ENCODE data around the gene RNU5B-1. TPM values are rescaled to one million over a fixed set of nuclear protein-coding genes. Genes with fewer than 3 reads are reported as not detected.

Gene RNU5B-1
- total RNA-seq, 2 experiments from 2014 or later, result 23.7 to 34.8 TPM

DNA sequence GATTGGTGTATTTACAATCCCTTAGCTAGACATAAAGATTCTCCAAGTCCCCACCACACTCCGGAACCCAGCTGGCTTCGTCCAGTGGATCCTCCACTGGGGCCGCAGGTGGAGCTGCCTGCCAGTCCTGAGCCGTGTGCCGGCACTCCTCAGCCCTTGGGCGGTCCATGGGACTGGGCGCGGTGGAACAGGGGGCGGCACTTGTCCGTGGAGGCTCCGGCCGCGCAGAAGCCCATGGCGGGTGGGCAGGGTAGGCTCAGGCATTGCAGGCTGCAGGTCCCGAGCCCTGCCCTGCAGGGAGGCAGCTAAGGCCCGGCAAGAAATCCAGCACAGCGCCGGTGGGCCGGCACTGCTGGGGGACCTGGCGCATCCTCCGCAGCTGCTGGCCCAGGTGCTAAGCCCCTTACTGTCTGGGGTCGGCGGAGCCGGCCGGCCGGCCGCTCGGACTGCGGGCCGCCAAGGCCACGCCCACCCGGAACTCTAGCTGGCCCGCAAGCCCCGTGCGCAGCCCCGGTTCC, 3.5 kb upstream of the RNU5B-1 start:
- CTCF ChIA-PET, result interaction anchor here (1.2 kb wide), 1 partner anchor 14 kb away, joined by 3 read pairs; the partner anchor contains the start of gene PARP16
- Histone ChIP-seq H3K4me1 (ENCODE audit: insufficient read depth, low read length) (peaks cover 50% of the 10 kb centered on the region), H3K9me3 (ENCODE audit: control insufficient read depth in 1 of 2, insufficient read depth in 1 of 2, low read length in 2 of 2) (peaks cover 0 to 11% of the 10 kb centered on the region in 2 experiments), H3K4me3 (ENCODE audit: low read length) (no peak overlapping the region), H3K27ac (ENCODE audit: low read depth in 1 of 2, low read length in 2 of 2) (no peak overlapping the region), H3K27me3 (ENCODE audit: control insufficient read depth in 1 of 2, insufficient read depth in 2 of 2, low read length in 2 of 2) (no peaks in the 10 kb centered on the region), H3K36me3 (ENCODE audit: insufficient read depth, low read length) (no peaks in the 10 kb centered on the region)
- TF ChIP-seq, protein P1, sequence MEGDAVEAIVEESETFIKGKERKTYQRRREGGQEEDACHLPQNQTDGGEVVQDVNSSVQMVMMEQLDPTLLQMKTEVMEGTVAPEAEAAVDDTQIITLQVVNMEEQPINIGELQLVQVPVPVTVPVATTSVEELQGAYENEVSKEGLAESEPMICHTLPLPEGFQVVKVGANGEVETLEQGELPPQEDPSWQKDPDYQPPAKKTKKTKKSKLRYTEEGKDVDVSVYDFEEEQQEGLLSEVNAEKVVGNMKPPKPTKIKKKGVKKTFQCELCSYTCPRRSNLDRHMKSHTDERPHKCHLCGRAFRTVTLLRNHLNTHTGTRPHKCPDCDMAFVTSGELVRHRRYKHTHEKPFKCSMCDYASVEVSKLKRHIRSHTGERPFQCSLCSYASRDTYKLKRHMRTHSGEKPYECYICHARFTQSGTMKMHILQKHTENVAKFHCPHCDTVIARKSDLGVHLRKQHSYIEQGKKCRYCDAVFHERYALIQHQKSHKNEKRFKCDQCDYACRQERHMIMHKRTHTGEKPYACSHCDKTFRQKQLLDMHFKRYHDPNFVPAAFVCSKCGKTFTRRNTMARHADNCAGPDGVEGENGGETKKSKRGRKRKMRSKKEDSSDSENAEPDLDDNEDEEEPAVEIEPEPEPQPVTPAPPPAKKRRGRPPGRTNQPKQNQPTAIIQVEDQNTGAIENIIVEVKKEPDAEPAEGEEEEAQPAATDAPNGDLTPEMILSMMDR (IDR thresholded peaks at IDR 0.05), result no peak
- POLR2A ChIA-PET, result interaction anchor here (1.2 to 7.0 kb wide), 5 partner anchors 14 to 230 kb away, joined by 3 to 136 read pairs (median 5); partner anchors contain the start of genes CLPX, HACD3 and PARP16
- Mint-ChIP-seq H3K9me3 (no peaks in the 10 kb centered on the region), H3K27ac (peak overlapping the region; percentile 91), H3K4me3 (peak overlapping the region; percentile 92), H3K36me3 (ENCODE audit: low read depth) (peaks cover 29% of the 10 kb centered on the region), H3K27me3 (peaks cover 8% of the 10 kb centered on the region), H3K4me1 (ENCODE audit: low read depth) (peaks cover 61% of the 10 kb centered on the region)
- no peak for ATAC-seq (ENCODE audit: poor library complexity)
- peak in 1 of 14 experiments; percentile 30 for DNase-seq
- intact Hi-C loops (cut with DNase I, micrococcal nuclease), result loop anchor here in 1 of 2 experiments (5.0 to 10.0 kb wide), 3 partner anchors 269 to 466 kb away; partner anchors contain the start of gene INTS14

- Histone ChIP-seq H3K27ac (ENCODE audit: low read depth in 1 of 2, low read length in 2 of 2) (no peak overlapping the region), H3K36me3 (ENCODE audit: insufficient read depth, low read length) (no peaks in the 10 kb centered on the region), H3K4me1 (ENCODE audit: insufficient read depth, low read length) (peaks cover 42% of the 10 kb centered on the region), H3K4me3 (ENCODE audit: low read length) (no peak overlapping the region), H3K9me3 (ENCODE audit: control insufficient read depth in 1 of 2, insufficient read depth in 1 of 2, low read length in 2 of 2) (peaks cover 0 to 11% of the 10 kb centered on the region in 2 experiments), H3K27me3 (ENCODE audit: control insufficient read depth in 1 of 2, insufficient read depth in 2 of 2, low read length in 2 of 2) (no peaks in the 10 kb centered on the region)
- H3K4me1 Mint-ChIP-seq (ENCODE audit: low read depth), result peaks cover 53% of the 10 kb centered on the region
- ChIA-PET POLR2A (no interaction called here), CTCF (no interaction called here)
- H3K4me3 Mint-ChIP-seq, result no peak overlapping the region
- peaks cover 6% of the 10 kb centered on the region for H3K27me3 Mint-ChIP-seq
- peaks cover 25% of the 10 kb centered on the region for H3K36me3 Mint-ChIP-seq (ENCODE audit: low read depth)
- TF ChIP-seq, protein P1 (IDR thresholded peaks at IDR 0.05), result no peak
- no peaks in the 10 kb centered on the region for H3K9me3 Mint-ChIP-seq
- intact Hi-C loops (cut with DNase I, micrococcal nuclease), result loop anchor here in 1 of 2 experiments (5.0 to 10.0 kb wide), 3 partner anchors 270 to 467 kb away; partner anchors contain the start of gene INTS14
- peak overlapping the region; percentile 55 for H3K27ac Mint-ChIP-seq
- no peak for ATAC-seq (ENCODE audit: poor library complexity)
- peak in 1 of 14 experiments; percentile 29 for DNase-seq
Measured at GRCh38 chr15:65302061-65302460, 2.4 kb upstream of the RNU5B-1 start.

DNA sequence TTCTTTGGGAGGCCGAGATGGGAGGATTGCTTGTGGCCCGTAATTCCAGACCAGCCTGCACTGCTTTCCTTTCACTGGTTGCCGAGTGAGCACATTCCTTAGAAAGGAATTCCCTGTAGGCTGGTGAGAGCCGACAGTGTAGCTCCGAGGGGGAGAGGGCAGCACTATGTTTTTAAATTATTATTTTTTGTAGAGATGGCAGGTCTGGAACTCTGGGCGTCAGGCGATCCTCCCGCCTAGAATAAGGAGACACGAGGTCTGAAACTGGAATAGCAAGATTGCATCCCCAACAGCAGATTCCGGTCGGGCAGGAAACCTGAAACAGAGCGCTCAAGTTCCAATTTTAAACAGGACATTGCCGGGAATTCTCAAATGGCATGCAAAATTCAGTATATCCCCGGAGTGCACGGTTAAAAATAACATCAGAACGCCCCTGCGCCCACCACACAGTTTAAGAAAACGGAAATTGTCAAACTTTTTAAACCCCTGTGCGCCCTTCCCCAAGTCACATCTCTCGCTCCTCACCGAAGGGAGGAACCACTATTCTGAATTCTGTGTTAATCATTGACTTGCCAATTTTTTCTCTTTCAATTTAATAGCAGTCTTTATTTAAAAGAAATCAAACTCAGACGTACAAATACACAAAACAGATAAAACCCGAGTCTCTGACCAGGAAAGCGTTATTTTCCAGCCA, 643 bp upstream of the RNU5B-1 start:
- no peaks in the 10 kb centered on the region for H3K9me3 Mint-ChIP-seq
- TF ChIP-seq, protein P1 (IDR thresholded peaks at IDR 0.05), result no peak
- intact Hi-C loops (cut with DNase I, micrococcal nuclease), result loop anchor here (1.0 to 10.0 kb wide), 7 partner anchors 8 to 469 kb away; partner anchors contain the start of genes CLPX (in 2 of the 2), RNU5A-1 (in 2 of the 2) and INTS14 (in 1 of the 2)
- Histone ChIP-seq H3K9me3 (ENCODE audit: control insufficient read depth in 1 of 2, insufficient read depth in 1 of 2, low read length in 2 of 2) (peaks cover 0 to 11% of the 10 kb centered on the region in 2 experiments), H3K4me3 (ENCODE audit: low read length) (peak overlapping the region; percentile 61), H3K27me3 (ENCODE audit: control insufficient read depth in 1 of 2, insufficient read depth in 2 of 2, low read length in 2 of 2) (no peaks in the 10 kb centered on the region), H3K27ac (ENCODE audit: low read depth in 1 of 2, low read length in 2 of 2) (peak overlapping the region; percentile 72 to 93), H3K36me3 (ENCODE audit: insufficient read depth, low read length) (no peaks in the 10 kb centered on the region), H3K4me1 (ENCODE audit: insufficient read depth, low read length) (peaks cover 27% of the 10 kb centered on the region)
- ChIA-PET POLR2A (interaction anchor here (0.7 to 4.7 kb wide), 27 partner anchors 9 to 1210 kb away, joined by 3 to 106 read pairs (median 5); partner anchors contain the start of genes CIAO2A, CLPX, HACD3 and INTS14), CTCF (interaction anchor here (1.0 kb wide), 1 partner anchor 23 kb away, joined by 3 read pairs; no protein-coding TSS in a partner anchor)
- DNase-seq (peak in 2 of 14 experiments; percentile 21 to 36), ATAC-seq (ENCODE audit: poor library complexity) (peak; percentile 10)
- peak overlapping the region; percentile 100 for H3K27ac Mint-ChIP-seq
- peaks cover 6% of the 10 kb centered on the region for H3K27me3 Mint-ChIP-seq
- H3K4me3 Mint-ChIP-seq, result peak overlapping the region; percentile 93
- peaks cover 36% of the 10 kb centered on the region for H3K4me1 Mint-ChIP-seq (ENCODE audit: low read depth)
- peaks cover 20% of the 10 kb centered on the region for H3K36me3 Mint-ChIP-seq (ENCODE audit: low read depth)

Data from CD4-positive, alpha-beta T cell (primary cell).